ENCODE measurements around the gene LRP1. TPM values are rescaled to one million over a fixed set of nuclear protein-coding genes. Genes with fewer than 3 reads are reported as not detected.

Gene LRP1
- polyA plus RNA-seq, 1 experiment, result 117 TPM

DNA sequence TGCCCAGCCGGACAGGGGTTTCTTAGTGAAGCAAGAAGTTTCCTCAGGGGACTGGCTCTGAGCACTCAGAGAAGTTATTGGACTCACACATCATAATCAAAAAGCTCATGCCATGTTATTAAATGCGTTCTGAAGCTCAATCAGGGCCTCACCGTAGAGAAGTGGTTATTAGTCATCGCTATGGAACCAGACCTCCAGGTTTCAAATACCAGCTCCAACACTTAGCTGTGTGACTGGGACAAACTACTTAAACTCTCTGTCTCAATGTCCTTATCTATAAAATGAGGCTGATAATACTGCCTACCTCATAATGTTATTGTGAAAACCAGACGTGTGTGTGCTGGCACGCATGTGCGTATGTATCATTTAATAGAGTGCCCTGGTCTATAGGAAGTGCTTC, 24.4 kb upstream of the LRP1 start:
- TF ChIP-seq, protein P1, sequence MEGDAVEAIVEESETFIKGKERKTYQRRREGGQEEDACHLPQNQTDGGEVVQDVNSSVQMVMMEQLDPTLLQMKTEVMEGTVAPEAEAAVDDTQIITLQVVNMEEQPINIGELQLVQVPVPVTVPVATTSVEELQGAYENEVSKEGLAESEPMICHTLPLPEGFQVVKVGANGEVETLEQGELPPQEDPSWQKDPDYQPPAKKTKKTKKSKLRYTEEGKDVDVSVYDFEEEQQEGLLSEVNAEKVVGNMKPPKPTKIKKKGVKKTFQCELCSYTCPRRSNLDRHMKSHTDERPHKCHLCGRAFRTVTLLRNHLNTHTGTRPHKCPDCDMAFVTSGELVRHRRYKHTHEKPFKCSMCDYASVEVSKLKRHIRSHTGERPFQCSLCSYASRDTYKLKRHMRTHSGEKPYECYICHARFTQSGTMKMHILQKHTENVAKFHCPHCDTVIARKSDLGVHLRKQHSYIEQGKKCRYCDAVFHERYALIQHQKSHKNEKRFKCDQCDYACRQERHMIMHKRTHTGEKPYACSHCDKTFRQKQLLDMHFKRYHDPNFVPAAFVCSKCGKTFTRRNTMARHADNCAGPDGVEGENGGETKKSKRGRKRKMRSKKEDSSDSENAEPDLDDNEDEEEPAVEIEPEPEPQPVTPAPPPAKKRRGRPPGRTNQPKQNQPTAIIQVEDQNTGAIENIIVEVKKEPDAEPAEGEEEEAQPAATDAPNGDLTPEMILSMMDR (IDR thresholded peaks at IDR 0.05; ENCODE audit: insufficient read depth, low read depth, low read length), result no peak
- Histone ChIP-seq H3K36me3 (ENCODE audit: control insufficient read depth, insufficient read depth, low read length) (peaks cover 46% of the 10 kb centered on the region), H3K4me3 (ENCODE audit: low read depth, low read length) (no peak overlapping the region), H3K27me3 (ENCODE audit: control insufficient read depth, insufficient read depth, low read length) (no peaks in the 10 kb centered on the region)
- POLR2A ChIA-PET, result no interaction called here
- CTCF ChIA-PET, result interaction anchor here (1.2 to 10.0 kb wide), 4 partner anchors 8 to 32 kb away, joined by 3 to 190 read pairs (median 6); partner anchors contain the start of genes LRP1 and NAB2
- DNase-seq (ENCODE audit: low read depth), result no peak

GRCh38 chr12:57104292-57104910, 23.9 kb upstream of the LRP1 start:
- no peaks in the 10 kb centered on the region for H3K27me3 ChIP-seq (ENCODE audit: control insufficient read depth, insufficient read depth, low read length)
- ChIA-PET CTCF (interaction anchor here (0.8 to 10.0 kb wide), 5 partner anchors 8 to 32 kb away, joined by 3 to 190 read pairs (median 3); partner anchors contain the start of genes LRP1 and NAB2), POLR2A (no interaction called here)
- H3K4me3 ChIP-seq (ENCODE audit: low read depth, low read length), result no peak overlapping the region
- TF ChIP-seq, protein P1 (IDR thresholded peaks at IDR 0.05; ENCODE audit: insufficient read depth, low read depth, low read length), result no peak
- H3K36me3 ChIP-seq (ENCODE audit: control insufficient read depth, insufficient read depth, low read length), result peaks cover 44% of the 10 kb centered on the region
- DNase-seq (ENCODE audit: low read depth), result no peak

DNA sequence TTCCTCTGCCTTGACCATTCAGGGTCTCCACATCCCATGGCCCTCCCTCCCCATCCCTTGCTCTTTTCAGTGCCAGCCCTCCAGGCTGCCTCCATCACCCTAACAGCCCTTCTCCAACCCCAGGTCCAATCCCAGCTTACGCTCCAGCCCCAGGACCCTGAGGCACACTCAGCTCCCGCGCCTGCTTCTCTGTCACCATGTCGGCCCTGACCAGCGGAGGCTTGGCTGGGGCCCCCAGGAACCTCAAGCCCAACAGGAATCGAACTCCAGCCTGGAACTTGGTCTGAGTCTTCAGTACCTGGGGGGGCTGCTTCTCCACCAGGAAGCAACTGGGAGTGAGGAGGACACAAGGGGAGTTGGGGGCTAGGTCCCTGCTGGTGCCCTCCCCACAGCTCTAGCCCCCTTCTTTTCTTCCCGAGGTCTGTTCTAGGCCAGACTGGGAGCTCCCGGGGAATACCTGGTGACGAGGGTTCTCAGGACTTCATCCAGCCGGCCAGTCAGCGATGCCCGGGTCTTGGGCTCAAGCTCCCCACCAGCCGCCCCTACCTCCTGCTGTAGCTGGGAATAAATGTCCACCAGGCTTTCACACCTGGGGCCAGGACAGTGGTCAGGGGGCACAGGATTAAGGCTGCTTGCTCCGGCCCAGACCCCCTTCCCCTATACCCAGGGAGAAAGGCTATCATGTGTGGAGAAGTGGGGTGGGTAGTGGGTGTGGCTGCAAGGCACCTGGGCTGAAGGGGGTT, 23.1 kb upstream of the LRP1 start:
- DNase-seq (ENCODE audit: low read depth), result no peak
- POLR2A ChIA-PET, result no interaction called here
- CTCF ChIA-PET, result interaction anchor here (0.8 to 10.0 kb wide), 2 partner anchors 10 to 11 kb away, joined by 3 to 190 read pairs; partner anchors contain the start of gene NAB2
- no peaks in the 10 kb centered on the region for H3K27me3 ChIP-seq (ENCODE audit: control insufficient read depth, insufficient read depth, low read length)
- TF ChIP-seq, protein P1 (IDR thresholded peaks at IDR 0.05; ENCODE audit: insufficient read depth, low read depth, low read length), result no peak
- H3K4me3 ChIP-seq (ENCODE audit: low read depth, low read length), result no peak overlapping the region
- peaks cover 42% of the 10 kb centered on the region for H3K36me3 ChIP-seq (ENCODE audit: control insufficient read depth, insufficient read depth, low read length)

- ChIA-PET POLR2A (no interaction called here), CTCF (interaction anchor here (2.4 to 10.0 kb wide), 2 partner anchors 12 to 37 kb away, joined by 8 to 190 read pairs; partner anchors contain the start of gene NAB2)
- TF ChIP-seq, protein P1 (IDR thresholded peaks at IDR 0.05; ENCODE audit: insufficient read depth, low read depth, low read length), result no peak
- H3K27me3 ChIP-seq (ENCODE audit: control insufficient read depth, insufficient read depth, low read length), result no peaks in the 10 kb centered on the region
- H3K36me3 ChIP-seq (ENCODE audit: control insufficient read depth, insufficient read depth, low read length), result peaks cover 40% of the 10 kb centered on the region
- no peak overlapping the region for H3K4me3 ChIP-seq (ENCODE audit: low read depth, low read length)
- no peak for DNase-seq (ENCODE audit: low read depth)
Observed at GRCh38 chr12:57106021-57106708, 22.1 kb upstream of the LRP1 start.
